GF-D8 (cell line): ENCODE data around the gene GPR101.

Source experiments
- DNase-seq: peaks from one replicate; lab custom pipeline; 2025; lab: John Stamatoyannopoulos, UW

GPR101 gene, protein sequence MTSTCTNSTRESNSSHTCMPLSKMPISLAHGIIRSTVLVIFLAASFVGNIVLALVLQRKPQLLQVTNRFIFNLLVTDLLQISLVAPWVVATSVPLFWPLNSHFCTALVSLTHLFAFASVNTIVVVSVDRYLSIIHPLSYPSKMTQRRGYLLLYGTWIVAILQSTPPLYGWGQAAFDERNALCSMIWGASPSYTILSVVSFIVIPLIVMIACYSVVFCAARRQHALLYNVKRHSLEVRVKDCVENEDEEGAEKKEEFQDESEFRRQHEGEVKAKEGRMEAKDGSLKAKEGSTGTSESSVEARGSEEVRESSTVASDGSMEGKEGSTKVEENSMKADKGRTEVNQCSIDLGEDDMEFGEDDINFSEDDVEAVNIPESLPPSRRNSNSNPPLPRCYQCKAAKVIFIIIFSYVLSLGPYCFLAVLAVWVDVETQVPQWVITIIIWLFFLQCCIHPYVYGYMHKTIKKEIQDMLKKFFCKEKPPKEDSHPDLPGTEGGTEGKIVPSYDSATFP

GRCh38 chrX:137033774-137034507 is at the start of gene GPR101:
Gene GPR101, minus strand, starts transcription at chrX:137033995. Its CDS starts 2,321 bp downstream, at chrX:137031674.
- DNase-seq, result no peak

GRCh38 chrX:137081239-137081638 is 47.4 kb upstream of the GPR101 start:
- no peak for DNase-seq

- no peak for DNase-seq
These were observed 38.6 kb upstream of the GPR101 start for GRCh38 chrX:137072396-137072795.

DNA sequence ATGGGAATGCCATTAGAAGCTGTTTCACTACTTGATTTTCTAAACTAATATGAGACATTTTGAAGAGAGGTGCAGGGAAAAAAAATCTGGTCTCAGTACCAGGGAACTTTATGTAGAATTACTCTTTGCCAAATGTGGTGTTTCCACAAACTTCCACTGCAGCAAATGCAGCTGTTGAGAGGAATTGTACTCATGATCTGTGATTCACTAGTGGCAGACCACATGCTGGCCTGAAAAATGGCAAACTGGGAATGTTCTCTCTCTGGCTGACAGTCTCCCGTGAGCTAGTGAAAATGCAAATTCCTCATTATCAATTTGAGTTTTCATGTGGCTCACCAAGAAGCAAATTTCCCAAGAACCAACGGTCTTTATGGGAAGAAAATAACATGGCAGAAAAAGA is 37.8 kb upstream of the GPR101 start:
- DNase-seq, result no peak

- no peak for DNase-seq
These were observed 33.4 kb upstream of the GPR101 start for GRCh38 chrX:137067147-137067546.

DNA sequence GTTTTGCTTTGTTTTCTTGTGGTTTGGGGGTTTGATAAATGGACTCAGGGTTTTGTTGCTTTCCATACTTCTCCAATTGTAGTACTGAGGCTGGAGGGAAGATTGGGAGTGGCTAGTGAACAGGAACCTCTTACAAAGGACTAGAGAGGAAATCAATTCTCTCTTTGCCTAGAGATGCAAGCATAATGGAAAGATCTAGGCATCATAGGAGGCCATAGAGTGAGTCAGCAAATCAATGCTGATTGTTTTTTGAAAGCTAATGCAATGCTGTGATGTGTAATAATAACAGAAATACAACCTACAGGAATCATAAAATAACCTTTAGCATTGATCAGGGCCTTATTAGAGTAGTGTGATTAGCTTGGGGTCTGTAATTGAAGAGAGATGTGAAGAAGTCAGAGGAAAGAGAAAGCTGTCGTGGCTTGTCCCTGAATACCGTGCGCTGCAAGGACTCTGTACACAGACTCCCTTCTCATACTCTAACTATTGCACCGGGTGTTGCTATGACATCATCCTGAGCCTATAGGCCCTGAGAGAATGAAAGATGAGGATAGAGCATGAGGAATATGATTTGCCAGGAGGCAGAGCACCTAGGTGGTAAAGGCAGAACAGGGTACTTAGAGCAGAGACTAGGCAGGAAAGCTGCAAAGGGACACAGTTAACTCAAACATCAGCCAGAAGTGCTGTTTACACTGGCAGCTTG is 29.3 kb upstream of the GPR101 start:
- no peak for DNase-seq

GRCh38 chrX:137058339-137059127 is 24.7 kb upstream of the GPR101 start:
- DNase-seq, result no peak

DNA sequence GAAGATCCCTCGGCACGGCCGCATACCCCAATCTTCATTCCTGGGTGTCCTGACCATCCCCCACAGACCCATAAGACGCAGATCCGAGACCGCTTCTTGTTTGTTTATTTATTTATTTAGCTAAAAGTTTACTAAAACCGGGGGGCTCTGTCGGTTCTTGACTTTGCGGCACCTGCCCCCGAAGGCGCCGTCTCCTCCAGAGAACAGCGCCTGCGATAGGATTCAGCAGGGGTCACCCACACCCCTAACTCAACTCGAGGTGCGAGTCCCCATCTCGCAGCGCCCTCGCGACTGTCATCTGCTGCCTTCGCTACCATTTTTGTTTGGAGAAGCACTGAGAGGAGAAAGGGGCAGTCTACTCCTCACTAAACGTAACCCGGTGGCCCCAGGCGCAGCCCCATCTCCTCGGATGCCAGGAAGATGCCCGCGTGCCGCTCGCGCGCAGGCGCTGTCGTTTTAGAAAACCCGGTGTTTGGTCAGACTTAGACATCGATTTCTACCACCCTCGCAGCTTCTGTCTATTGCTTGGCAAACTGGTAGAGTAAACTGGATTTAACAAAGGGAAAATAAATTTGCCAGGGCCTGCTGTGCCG is 18.9 kb upstream of the GPR101 start:
- no peak for DNase-seq

DNA sequence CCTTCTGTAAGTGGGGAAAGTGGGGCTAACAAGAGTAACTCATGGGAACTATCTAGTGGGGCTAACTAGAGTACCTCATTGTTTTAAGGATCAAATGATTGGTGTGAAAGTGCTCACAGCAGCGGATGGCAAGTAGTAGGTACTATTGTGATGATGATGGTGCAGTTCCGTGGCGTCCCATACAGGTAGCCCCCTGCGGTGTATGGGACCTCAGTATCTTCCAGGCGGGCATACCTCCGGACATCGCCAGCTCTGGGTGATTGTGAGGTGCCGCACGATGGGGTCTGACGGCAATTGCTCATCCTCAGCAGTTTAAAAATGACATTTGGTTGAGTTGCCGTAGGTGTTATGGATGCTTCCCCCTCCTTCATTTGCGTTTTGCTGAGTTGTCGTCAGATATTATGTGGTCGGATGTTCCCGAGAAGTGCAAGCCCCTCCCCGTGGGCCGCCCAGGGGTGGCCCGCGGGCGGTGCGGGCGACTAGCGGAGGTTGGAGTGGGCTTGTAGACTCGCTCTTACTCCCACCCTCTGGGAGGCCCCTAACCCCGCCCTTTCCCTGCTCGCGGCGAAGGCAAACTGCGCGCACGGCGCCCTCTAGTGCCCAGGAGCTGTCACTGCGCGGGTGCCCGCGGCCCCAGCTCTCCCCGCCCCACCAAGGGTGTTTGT is 18.3 kb upstream of the GPR101 start:
- no peak for DNase-seq

- no peak for DNase-seq
These were observed 11.1 kb upstream of the GPR101 start for GRCh38 chrX:137044893-137045292.

- no peak for DNase-seq
These were observed 9.9 kb upstream of the GPR101 start for GRCh38 chrX:137043736-137044135.

GRCh38 chrX:137041329-137041728 is 7.5 kb upstream of the GPR101 start:
- no peak for DNase-seq

- DNase-seq, result no peak
These were observed 6.5 kb upstream of the GPR101 start for GRCh38 chrX:137040113-137040794.

GRCh38 chrX:137034508-137034872 is 695 bp upstream of the GPR101 start:
- DNase-seq, result no peak

DNA sequence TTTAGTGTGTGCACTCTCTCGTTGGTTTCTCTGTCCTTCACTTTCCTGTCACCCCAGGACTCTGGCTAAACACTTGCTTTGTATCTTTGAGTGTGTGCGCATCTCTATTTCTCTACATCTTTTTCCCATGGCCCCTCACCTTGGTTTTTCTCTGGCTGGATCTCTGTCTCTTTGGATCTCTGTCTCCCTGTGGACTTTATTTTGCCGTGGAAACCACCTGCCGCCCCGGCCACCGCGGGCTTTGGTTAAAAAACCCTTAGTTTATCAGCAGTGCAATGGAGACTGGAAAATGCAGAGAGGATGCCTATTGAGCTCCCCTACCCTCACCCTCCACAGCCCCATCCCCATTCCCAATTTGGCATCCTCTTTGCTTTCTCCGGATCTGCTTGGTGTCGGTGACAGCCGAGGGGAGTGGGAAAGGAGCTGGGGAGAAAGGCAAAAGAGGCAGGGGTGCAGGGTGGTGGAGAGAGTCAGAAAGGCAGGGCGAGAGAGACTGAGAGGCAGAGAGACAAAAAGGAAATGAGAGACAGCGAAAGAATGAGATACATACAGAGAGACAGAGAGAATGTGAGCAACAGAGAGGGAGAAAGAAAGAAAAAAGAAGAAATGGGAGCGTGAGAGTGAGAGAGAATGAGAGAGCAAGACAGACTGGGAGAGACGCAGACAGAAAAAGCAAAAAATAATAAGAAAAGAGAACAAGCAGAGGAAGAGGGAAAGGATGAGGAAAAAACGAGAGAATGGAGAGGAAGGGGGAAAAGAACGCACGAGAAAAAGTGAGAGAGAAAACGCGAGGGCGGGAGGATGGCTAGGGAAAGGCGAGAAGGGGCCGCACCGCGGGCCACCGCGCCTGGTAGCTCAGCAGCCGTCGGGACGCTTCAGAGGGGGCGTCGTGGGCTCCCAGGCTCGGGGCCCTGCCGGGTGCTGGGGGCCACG is 688 bp downstream of the GPR101 start:
- no peak for DNase-seq

DNA sequence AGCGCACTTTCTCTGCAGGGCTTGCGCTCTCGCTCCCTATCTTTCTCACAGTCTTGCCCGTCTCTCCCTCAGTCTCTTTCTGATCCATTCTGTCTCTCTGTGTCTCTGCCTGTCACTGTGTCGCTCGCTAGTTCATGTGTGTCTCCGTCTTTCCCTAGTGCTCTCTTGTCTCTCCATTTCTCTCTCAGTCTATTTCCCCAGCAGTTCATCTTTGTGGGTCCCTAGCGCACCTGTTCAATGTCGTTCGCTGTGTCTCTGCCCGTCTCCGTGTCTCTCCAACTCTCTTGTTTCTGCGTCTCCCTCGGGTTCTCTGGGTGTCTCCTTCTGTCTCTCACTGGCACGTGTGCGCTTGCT is 1.5 kb downstream of the GPR101 start:
- DNase-seq, result no peak

DNA sequence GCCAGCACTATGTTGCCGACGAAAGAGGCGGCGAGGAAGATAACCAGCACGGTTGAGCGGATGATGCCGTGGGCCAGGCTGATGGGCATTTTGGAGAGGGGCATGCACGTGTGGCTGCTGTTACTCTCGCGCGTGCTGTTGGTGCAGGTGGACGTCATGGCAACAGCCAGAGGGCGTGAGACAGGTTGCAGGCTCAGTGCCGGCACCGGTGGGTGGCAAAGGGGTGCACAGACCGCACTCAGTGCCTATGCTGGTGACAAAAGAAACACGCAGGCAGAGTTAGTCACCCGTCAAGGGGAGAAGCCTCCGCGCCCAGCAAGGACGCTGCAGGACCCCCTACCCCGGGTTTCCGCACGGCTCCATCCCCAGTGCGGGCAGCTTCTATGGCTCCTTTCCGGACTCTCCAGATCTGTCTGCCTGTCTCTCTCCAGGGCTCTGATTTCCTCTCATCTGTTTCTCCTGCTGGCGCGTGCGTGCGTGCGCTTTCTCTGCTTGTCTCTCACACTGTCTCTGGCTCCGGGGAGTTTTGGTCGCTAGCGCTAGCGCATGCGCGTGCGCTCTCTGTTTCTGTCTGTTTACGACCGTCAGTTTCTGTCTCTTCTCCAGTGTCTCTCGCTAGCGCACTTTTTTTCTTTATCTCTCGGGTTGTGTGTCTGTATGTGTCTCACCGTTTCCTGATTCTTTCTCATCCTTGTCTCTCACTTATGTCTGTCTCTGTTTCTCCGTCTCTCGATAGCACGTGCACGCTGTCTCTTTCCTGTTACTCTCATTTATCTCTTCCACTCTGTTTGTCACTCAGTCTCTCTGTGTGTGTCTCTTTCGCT is 2.1 kb downstream of the GPR101 start:
- no peak for DNase-seq

DNA sequence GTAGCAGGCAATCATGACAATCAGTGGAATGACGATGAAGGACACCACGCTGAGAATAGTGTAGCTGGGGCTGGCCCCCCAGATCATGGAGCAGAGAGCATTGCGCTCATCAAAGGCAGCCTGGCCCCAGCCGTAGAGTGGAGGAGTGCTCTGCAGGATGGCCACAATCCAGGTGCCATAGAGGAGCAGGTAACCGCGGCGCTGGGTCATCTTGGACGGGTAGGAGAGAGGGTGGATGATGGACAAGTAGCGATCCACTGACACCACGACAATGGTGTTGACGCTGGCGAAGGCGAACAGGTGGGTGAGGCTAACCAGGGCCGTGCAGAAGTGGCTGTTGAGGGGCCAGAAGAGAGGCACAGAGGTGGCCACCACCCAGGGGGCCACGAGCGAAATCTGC is 2.8 kb downstream of the GPR101 start:
- DNase-seq, result no peak
